Activated T-helper 1 cell treated with anti-CD3 and anti-CD28 coated beads, Interleukin-2, amount 50 U/mL, for 16 hours (primary cell): Measurements from ENCODE around the gene FAIM2.

ENCODE experiments used
- DNase-seq, 2 donors: peaks; one replicate each; pipeline ENCODE4 v3.0.0-alpha.2; 2020; ENCODE audit warnings: low read depth in 1 of 2, low spot score in 1 of 2

FAIM2 gene

GRCh38 chr12:49903700-49904423, at the start of gene FAIM2:
FAIM2 (minus strand) TSS chr12:49903900; CDS start chr12:49903792, 108 bp downstream.
- peak in 1 of 2 donors; percentile 20 for DNase-seq

DNA sequence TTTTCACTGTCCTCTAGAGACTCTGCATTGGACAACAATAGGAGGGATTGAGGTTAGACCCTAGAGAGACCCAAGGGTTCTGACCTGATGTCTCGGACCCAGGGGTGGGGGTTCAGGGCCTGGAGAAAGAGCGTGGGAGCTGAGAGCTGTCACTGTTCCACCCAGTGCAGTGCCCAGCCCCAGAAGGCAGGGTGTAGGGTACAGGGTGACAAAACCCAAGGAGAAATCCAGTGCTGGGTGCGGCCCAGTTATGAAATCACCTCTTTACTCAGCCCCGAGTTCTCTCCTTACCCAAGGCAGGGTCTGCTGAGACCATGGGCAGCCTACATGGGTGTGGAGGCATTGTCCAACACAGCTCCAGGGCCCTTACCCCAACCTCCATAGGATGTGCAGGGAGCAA, 49.5 kb upstream of the FAIM2 start:
- DNase-seq: no peak

GRCh38 chr12:49952391-49953055, 48.8 kb upstream of the FAIM2 start:
- no peak for DNase-seq

DNA sequence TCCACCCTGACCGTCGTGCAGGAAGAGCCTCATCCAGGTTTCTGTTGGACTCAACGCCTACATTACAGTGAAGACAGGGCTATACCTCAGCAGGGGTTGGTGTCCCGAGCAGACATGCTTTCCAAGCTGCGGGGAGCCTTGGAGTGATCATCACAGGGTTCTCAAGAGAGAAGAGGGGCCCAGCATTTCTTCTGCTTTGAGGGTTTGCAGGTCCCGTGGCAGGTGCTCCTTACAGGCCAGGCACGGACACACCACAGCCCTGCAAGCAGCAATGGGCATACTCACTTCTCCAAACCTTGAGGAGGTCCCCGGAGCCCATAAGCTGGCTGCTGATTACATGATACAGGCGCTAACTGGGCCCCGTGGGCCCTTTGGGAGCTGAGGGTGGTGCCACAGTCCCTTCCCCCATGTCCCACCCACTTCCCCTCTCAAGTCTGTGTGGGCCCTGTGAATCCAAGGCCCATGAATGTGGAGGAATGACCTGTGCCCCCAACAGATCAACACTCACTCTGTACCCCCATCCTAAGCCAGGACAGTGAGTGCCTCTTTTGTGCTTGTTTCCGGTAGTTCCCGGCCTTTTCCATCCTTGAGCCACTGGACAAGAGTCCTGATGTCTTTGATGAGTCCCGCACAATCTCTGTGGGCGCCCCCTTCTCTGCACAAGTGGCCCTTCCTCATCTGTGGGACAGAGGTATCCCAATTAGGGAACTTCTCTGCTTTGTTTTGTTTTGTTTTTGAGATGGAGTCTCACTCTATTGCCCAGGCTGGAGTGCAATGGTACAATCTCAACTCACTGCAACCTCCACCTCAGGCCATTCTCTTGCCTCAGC, 47.9 kb upstream of the FAIM2 start:
- no peak for DNase-seq

DNA sequence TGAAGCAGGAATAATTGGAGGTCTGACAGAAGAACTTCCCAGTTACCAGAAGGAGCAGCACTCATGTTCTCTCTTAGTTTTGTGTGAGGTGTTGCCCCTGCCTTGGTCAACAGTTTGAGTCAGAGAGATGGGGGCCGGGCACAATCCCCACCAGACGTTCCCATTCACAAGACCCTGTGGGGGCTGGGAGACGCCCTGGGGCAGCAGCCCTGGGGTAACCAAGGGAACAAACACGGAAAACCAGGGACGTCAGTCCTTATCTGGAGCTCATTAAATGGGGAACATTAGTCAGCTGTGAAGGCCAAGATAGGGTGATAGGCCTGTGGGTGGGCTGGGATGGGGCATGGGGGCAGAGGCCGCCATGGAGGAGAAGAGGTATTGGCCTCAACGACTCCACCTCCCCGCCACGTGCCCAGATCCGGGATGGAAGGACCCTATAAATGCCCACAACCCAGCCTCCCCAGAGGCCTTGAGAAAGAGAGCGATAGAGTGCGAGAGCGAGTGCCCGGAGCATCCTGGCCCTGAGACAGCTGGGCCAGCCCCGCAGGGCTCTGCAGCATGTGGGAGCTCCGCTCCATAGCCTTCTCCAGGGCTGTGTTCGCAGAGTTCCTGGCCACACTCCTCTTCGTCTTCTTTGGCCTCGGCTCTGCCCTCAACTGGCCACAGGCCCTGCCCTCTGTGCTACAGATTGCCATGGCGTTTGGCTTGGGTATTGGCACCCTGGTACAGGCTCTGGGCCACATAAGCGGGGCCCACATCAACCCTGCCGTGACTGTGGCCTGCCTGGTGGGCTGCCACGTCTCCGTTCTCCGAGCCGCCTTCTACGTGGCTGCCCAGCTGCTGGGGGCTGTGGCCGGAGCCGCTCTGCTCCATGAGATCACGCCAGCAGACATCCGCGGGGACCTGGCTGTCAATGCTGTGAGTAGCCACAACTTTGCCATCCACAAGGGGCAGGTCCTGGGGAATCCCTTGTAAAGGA, 46.9 kb upstream of the FAIM2 start, which contains the start of gene AQP2:
Gene AQP2 (plus strand): TSS at position 465 of the 979 bp plus-strand sequence. CDS start 94 bp downstream, at position 559.
- DNase-seq: no peak

DNA sequence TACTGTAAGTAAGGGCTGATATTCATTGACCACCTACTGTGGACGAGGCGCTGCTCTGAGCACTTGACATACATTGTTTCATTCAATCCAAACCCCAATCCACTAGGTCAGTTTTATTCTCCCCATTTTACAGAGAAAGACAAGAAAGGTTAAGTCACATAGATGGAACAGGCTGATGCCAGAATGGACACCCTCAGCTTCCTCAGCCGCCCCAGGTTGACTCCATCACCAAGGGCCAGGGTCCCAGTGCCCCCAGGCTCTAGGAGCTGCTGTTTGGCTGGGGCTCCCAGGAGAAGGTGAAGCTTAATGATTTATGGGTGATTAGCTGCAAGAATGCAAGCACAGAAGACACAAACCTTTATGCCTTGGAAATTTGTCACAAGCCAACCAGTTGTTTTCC, 46.2 kb upstream of the FAIM2 start:
- DNase-seq: no peak

- DNase-seq: no peak
Measured at GRCh38 chr12:49948866-49949845, 45.5 kb upstream of the FAIM2 start.

DNA sequence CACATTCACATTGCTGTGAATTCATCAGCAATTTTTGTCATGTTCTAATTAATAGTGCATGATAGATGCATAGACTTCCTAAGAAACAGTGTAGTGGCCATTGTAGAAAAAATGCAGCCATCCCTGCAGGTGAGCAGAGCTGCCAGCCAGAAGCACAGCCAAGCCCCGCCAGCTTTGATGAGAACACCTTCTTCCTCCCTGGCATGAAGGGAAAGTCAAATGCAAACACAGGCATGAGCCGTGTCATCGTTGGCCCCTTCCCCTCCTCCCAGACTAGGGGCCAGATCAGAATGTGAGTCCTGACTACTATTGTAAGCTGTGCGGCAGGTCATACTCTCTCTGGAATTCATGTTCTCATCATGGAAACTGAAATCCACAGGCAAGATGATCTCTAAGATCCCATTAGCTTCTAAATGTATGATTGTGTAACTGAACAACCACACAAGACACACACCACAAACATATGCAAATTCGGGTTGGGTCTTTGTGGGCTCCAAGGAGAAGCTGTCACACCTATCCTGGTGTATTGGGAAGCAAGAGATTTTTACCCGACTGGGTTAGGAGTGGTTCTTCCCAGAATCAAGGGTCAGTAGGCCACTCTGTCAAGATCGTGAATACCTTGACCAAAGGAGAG, 44.0 kb upstream of the FAIM2 start:
- DNase-seq: no peak

GRCh38 chr12:49946497-49946896, 42.8 kb upstream of the FAIM2 start:
- no peak for DNase-seq

DNA sequence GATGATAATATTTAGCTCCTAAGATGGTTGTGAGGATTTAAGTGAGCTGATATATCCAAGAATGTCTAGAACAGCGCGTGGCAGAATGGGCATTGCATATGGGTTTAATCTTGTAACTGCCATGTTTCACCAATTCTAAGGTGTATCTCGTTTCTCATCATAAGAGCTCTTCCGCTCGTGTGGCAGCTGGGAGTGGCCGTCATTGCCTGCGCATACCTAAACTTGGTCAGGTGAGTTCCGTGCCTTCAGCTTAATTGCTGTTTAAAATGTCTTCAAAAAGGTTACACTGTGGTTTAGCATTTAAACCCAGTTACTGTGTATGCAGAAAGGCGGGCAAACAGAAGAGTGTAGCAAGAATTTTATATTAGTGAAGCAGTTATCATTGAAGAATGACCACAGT, 42.4 kb upstream of the FAIM2 start:
- no peak for DNase-seq

GRCh38 chr12:49945394-49946080, 41.8 kb upstream of the FAIM2 start:
- peak; percentile 68 to 79 for DNase-seq

- DNase-seq: no peak
Measured at GRCh38 chr12:49944718-49945117, 41.0 kb upstream of the FAIM2 start.

GRCh38 chr12:49944046-49944445, 40.3 kb upstream of the FAIM2 start:
- DNase-seq: no peak

DNA sequence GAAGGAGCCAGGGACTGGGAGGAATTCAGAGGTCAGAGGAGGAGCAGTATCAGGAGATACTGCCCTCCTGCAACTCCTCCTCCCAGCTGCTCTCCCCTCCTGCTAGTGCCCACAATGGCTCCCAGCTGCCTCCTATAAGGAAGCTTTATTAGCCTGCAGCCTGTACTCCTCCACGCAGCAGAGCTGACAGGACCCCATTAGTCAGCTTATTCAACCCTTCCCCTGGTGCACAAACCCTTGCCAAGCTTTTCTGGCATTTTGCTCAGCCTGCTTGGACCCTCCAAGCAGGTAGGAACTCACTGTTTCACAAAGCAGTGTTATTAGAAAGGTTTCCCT, 39.9 kb upstream of the FAIM2 start:
- no peak for DNase-seq

DNA sequence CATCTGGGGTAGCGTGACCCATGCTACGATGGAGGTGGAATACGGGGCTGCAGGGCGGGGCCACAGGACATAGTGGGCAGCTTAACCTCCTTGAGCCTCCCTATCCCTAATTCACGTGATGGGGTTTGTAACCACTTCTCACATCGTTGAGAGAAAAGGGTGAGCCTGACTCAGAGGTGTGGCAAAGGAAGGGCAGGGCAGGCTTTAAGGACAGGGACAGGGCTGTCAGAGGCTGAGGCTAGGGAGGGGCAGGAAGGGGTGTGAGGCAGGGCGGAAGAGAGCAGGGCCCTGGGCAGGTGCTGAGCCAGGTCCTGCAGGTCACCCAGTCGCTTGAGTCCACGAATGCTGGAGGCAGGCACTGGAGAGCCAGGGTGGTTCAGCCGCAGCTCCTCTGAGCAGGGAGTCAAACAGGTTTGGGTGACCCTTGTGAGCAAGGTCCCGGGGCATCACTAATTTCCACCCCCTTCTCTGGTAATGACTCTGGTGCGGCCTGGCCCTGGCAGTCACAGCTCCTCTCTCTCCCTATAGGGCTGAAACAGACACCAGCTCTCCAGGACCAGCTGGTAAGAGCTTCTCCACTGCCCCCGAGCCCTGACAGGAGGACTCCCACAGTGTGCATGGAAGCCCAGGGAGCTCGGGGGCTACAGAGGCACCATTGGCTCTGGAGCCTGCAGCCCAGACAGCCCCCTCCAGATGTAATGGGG, 39.4 kb upstream of the FAIM2 start:
- no peak for DNase-seq

GRCh38 chr12:49942512-49942893, 38.8 kb upstream of the FAIM2 start:
- no peak for DNase-seq

- no peak for DNase-seq
Measured at GRCh38 chr12:49941556-49942511, 38.1 kb upstream of the FAIM2 start.
